Measurements from ENCODE around the gene SRGAP3. TPM values are rescaled to one million over a fixed set of nuclear protein-coding genes. Genes with fewer than 3 reads are reported as not detected.

Gene SRGAP3
- total RNA-seq, 1 experiment from 2014 or later: 0.69 TPM

DNA sequence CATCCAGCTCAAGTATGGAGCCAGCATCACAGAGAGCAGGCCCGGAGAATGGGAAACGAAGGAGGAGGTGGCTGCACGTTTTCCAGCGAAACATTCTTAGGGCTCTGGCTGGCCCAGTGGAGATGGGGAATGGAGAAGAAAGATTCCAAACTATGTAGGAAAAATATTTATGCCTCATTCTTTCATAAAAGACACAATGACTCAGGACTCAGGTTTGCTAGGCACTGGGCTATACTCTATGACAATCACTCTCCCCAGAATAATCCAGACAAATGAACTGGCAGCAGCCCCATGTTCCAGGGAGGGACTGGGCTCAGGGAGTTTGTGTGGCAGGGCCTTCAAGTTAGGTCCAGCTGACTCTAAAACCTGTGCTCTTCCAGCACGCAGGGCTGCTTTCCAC is 175.4 kb downstream of the SRGAP3 start:
- TF ChIP-seq EZH2 (IDR thresholded peaks at IDR 0.05; ENCODE audit: borderline replicate concordance, low read depth, low read length, poor library complexity, severe bottlenecking): no peak
- TF ChIP-seq, protein P1, sequence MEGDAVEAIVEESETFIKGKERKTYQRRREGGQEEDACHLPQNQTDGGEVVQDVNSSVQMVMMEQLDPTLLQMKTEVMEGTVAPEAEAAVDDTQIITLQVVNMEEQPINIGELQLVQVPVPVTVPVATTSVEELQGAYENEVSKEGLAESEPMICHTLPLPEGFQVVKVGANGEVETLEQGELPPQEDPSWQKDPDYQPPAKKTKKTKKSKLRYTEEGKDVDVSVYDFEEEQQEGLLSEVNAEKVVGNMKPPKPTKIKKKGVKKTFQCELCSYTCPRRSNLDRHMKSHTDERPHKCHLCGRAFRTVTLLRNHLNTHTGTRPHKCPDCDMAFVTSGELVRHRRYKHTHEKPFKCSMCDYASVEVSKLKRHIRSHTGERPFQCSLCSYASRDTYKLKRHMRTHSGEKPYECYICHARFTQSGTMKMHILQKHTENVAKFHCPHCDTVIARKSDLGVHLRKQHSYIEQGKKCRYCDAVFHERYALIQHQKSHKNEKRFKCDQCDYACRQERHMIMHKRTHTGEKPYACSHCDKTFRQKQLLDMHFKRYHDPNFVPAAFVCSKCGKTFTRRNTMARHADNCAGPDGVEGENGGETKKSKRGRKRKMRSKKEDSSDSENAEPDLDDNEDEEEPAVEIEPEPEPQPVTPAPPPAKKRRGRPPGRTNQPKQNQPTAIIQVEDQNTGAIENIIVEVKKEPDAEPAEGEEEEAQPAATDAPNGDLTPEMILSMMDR (conservative IDR thresholded peaks at IDR 0.05; ENCODE audit: low read depth, low read length): no peak
- H3K4me1 ChIP-seq (ENCODE audit: insufficient read depth, low read length, poor library complexity, severe bottlenecking): no peaks in the 10 kb centered on the region
- H3K27me3 ChIP-seq (replicated peaks; ENCODE audit: insufficient read depth, low read depth, low read length, poor library complexity): no peaks in the 10 kb centered on the region
- intact Hi-C loops (cut with micrococcal nuclease; ENCODE audit: unreplicated experiment): no loop called here
- H3K9me3 ChIP-seq (ENCODE audit: low read depth, low read length, poor library complexity, severe bottlenecking): no peaks in the 10 kb centered on the region
- no peak for DNase-seq (ENCODE audit: low spot score)
- no peaks in the 10 kb centered on the region for H3K36me3 ChIP-seq (ENCODE audit: insufficient read depth, low read length, poor library complexity, severe bottlenecking)
- ChIA-PET CTCF (no interaction called here), POLR2A (ENCODE audit: low non-redundant PET) (no interaction called here)
- BruUV-seq (replicated peaks): no TSS peak
- no peak overlapping the region for H3K27ac ChIP-seq (ENCODE audit: low read depth, low read length, poor library complexity, severe bottlenecking)
- no peak overlapping the region for H3K4me3 ChIP-seq (ENCODE audit: low read depth, low read length, poor library complexity, severe bottlenecking)

DNA sequence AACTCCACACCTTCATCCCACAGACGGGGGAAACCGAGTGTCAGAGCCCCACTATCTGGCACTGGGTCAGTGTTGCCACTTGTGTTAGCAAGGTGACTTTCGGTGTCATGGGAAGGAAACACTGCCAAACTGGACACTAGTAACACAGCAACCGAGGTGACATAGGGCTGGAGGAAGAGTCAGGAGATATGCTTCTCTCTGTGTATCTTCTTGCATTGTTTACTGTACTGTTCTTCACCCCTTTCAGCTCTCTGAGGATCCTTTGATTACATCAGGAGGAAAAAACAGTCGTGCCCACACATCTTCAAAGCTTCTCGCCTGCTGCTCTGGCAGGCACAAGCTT is 176.8 kb downstream of the SRGAP3 start:
- BruUV-seq (replicated peaks): no TSS peak
- ChIA-PET POLR2A (ENCODE audit: low non-redundant PET) (no interaction called here), CTCF (no interaction called here)
- Histone ChIP-seq H3K9me3 (ENCODE audit: low read depth, low read length, poor library complexity, severe bottlenecking) (no peaks in the 10 kb centered on the region), H3K36me3 (ENCODE audit: insufficient read depth, low read length, poor library complexity, severe bottlenecking) (no peaks in the 10 kb centered on the region), H3K4me3 (ENCODE audit: low read depth, low read length, poor library complexity, severe bottlenecking) (no peak overlapping the region), H3K4me1 (ENCODE audit: insufficient read depth, low read length, poor library complexity, severe bottlenecking) (no peaks in the 10 kb centered on the region), H3K27me3 (replicated peaks; ENCODE audit: insufficient read depth, low read depth, low read length, poor library complexity) (no peaks in the 10 kb centered on the region), H3K27ac (ENCODE audit: low read depth, low read length, poor library complexity, severe bottlenecking) (no peak overlapping the region)
- no peak for DNase-seq (ENCODE audit: low spot score)
- intact Hi-C loops (cut with micrococcal nuclease; ENCODE audit: unreplicated experiment): no loop called here
- TF ChIP-seq, protein P1 (conservative IDR thresholded peaks at IDR 0.05; ENCODE audit: low read depth, low read length): no peak
- no peak for TF ChIP-seq EZH2 (IDR thresholded peaks at IDR 0.05; ENCODE audit: borderline replicate concordance, low read depth, low read length, poor library complexity, severe bottlenecking)

DNA sequence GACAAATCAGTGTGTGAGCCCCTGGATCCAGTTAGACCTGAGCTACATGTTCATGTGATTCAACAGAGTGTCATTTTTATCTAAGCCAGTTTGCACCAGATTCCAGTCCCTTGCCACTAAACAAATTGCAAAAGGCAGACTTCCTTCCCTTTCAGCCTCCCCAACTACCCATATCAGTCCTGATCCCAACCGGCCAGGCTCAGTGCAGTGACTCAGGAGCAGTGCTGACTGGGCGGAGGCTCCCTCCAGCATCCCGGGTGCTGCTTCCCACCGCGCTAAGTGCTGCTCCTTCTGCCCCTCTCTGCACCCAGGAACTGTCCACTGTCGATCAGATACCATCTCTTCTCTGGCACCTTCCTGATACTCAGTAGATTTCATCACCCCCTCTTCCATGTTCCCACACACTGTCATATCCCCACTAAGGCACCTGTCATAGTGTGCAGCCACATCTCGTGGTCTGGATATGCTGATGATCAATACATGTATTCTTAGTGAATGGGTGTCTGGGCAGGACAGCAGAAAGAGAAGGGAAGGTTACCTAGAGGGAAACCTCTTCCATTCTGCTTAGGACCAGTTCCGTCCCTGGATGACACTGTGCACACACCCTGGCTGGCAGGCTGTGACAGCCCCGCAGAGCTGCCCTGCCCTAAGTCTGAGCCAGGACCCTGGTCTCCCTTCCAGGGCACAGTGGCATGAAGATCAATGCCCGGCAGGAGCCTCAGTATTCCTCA is 177.3 kb downstream of the SRGAP3 start:
- intact Hi-C loops (cut with micrococcal nuclease; ENCODE audit: unreplicated experiment): no loop called here
- POLR2A ChIA-PET (ENCODE audit: low non-redundant PET): no interaction called here
- Histone ChIP-seq H3K9me3 (ENCODE audit: low read depth, low read length, poor library complexity, severe bottlenecking) (no peaks in the 10 kb centered on the region), H3K27ac (ENCODE audit: low read depth, low read length, poor library complexity, severe bottlenecking) (no peak overlapping the region), H3K4me3 (ENCODE audit: low read depth, low read length, poor library complexity, severe bottlenecking) (no peak overlapping the region), H3K36me3 (ENCODE audit: insufficient read depth, low read length, poor library complexity, severe bottlenecking) (no peaks in the 10 kb centered on the region), H3K27me3 (replicated peaks; ENCODE audit: insufficient read depth, low read depth, low read length, poor library complexity) (no peaks in the 10 kb centered on the region), H3K4me1 (ENCODE audit: insufficient read depth, low read length, poor library complexity, severe bottlenecking) (no peaks in the 10 kb centered on the region)
- CTCF ChIA-PET: no interaction called here
- no TSS peak for BruUV-seq (replicated peaks)
- no peak for DNase-seq (ENCODE audit: low spot score)
- TF ChIP-seq, protein P1 (conservative IDR thresholded peaks at IDR 0.05; ENCODE audit: low read depth, low read length): no peak
- TF ChIP-seq EZH2 (IDR thresholded peaks at IDR 0.05; ENCODE audit: borderline replicate concordance, low read depth, low read length, poor library complexity, severe bottlenecking): no peak

Measured in A673 (cell line).